GM18511 (cell line): Measurements from ENCODE around the gene MSH2.

Experiments used
- ATAC-seq: cut with Tn5 transposase; IDR thresholded peaks from one replicate; pipeline ENCODE4 v1.9.1; 2021; ENCODE audit warnings: mild to moderate bottlenecking, moderate library complexity; ENCODE audit not compliant: unreplicated experiment

Gene MSH2

DNA sequence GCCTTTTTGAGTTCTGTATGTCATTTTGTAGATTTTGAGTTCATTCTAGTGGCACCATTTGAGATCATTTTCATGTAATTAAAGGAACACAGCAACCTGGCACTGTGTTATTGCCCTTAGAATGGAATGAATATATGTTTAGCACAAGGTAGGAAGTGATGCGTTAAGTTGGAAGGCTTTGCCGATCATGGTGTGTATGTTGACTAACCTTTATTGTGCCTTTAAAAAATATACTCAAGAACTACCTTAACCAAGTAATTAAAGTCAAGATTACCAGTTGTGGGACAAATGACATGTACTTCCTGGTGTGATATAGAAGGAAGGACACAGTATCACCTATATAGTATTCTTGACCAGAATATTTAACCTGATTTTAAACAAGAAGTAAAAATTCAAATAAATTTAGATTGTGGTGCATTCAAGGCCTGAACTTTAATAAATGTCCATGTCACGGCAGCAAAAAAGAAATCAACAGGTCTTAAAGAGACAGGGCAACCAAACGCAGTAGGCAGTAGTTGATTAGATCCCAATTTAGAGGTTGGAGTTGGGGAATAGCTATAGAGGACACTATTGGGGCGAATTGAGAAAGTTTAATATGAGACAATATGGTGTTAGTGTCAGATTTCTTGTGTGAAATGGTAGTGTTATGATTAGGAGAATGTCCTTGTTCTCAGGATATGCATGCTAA lies 68.6 kb downstream of the MSH2 start:
- ATAC-seq, result no peak

GRCh38 chr2:47479863-47480262 lies 76.9 kb downstream of the MSH2 start:
- no peak for ATAC-seq

DNA sequence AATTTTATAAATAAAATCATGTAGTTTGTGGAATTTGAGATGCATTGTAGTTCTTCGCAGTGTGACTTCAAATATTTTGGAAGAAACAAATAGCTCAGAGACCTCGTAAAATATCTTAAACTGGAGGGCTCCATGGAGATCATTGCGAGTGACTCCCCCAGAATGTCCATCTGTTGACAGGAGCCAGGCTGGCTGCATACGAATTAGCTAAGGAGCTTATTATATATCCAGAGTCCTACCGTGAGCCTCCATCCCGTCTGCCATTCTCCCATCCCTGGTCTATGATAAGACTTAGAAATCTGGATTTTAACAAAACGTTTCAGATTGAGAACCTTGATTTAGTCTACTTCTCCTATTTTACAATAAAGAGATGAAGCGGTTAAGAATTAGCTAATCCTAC lies 80.2 kb downstream of the MSH2 start:
- no peak for ATAC-seq

- ATAC-seq, result no peak
Observed at GRCh38 chr2:47484396-47484795, 81.4 kb downstream of the MSH2 start.

GRCh38 chr2:47485177-47485576 lies 82.2 kb downstream of the MSH2 start:
- ATAC-seq, result no peak

DNA sequence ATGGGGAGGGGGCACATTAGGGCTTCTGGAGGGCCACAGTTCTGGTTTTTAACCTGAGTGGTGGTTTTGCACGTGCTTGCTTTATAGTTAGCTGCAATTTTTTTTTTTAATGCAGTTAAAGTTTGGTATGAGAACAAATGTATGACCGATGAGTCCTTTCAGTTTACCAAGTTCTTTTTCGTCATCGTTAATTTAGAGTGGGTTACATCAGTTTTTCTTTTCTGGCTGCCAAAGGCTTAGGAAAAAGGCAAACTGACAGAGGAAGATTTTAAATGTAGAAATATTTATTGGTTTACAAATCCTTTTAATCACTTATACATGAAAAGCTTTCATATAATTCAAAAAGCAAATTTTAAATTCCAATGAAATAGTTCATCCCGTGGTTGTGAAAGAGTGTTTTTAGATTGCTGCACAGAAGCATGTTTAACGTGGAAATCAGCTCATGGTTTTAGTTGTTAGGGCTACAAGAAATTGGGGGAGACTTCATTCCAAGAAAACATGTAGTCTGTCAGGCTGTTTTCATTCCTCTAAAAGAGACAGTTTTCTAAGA lies 82.9 kb downstream of the MSH2 start:
- ATAC-seq, result no peak

GRCh38 chr2:47486841-47487497 lies 84.0 kb downstream of the MSH2 start:
- ATAC-seq, result peak; percentile 97

DNA sequence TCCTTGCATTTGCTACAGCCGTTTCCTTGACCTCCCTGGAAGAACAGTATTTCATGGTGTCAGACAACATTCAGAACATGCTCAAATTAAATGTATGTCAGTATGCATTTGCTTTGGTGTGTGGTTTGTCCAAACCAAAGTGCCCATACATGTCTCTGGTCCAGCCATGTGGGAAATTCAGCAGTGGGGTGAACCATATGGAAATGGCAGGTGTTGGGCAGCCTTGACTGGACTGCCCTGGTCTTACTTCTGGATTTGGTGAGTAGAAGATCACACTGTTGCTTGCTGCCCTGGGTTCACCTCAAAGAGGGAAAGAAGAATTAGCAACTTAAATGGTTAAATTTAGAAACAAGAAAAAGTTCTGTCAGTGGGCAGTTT lies 84.5 kb downstream of the MSH2 start:
- ATAC-seq, result peak; percentile 25

DNA sequence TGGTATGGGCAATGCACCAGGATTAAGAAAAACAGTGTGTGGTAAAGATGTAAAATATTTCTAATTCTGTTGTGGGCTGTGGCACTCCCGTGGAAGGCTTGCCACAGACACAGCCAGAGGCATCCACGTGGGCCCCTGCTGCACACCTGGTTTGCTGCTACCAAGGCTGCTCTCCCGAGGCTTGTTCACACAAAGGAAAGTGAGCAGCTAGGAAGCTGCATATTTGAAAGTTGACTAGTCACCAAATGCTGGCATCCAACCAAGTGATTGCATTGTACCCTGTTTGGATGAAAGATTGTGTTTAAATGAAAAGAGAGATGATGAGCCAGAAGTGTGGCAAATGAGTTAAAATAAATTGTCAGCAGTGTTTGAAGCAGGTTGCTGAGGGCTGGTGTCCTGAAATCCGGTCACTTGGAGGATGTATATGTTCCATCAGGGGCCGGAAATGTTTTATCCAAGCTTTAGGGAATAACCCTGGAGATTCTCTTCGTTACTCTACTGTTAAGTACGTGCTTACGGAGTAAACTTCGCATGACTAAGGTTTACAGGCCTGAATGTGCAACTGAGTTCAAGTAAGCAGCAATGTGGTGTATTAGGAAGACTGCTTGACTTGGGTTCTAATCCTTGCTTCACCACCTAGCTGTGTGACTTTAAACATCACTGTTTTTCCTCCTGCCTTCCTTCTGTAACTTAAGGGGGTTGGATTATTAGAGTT lies 86.1 kb downstream of the MSH2 start:
- ATAC-seq, result no peak

DNA sequence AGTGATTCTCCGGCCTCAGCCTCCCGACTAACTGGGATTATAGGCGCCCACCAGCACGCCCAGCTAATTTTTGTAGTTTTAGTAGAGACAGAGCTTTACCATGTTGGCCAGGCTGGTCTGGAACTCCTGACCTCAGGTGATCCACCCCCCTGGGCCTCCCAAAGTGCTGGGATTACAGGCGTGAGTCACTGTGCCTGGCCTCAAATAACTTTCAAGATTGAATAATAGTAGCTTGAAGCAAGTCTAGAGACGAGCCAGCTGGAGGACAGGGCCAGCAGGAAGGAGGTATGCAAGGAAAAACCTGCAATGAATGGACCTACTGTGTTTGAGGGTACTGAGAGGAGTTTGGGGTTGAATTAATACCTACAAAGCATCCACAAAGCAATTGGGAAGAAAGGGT lies 87.5 kb downstream of the MSH2 start:
- no peak for ATAC-seq

DNA sequence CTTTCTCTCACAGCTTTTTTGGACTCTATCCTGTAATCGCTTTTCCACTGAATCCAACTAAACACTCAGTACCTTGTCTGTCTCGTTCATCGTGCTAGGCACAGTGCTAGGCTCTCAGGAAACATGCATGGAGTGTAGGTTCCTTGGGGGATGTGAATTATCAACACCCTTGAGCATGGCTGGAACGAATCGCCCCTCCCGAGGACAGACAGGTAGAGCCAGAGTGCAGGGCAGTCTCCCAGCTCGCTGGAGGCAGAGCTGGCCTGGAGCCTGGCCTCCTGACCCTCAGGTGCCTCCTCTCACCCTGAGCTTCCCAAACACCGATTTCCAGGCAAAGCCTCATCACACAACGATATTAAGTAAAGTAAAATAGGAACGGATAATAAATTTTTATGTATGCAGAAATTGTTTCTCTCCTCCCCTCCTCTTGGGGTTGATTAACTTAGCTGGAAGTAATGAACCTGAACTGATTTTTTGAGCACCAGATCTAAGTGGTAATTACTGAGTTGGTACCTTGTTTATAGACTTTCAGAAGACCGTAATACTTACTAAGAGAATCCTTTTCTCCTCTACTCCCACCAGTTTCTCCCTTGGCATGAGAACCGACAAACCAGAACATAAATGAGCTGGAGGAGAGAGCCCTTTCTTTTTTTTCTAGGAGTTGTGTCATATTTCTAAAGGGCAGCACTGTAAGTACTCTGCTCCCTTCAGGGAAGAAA lies 90.5 kb downstream of the MSH2 start:
- no peak for ATAC-seq

DNA sequence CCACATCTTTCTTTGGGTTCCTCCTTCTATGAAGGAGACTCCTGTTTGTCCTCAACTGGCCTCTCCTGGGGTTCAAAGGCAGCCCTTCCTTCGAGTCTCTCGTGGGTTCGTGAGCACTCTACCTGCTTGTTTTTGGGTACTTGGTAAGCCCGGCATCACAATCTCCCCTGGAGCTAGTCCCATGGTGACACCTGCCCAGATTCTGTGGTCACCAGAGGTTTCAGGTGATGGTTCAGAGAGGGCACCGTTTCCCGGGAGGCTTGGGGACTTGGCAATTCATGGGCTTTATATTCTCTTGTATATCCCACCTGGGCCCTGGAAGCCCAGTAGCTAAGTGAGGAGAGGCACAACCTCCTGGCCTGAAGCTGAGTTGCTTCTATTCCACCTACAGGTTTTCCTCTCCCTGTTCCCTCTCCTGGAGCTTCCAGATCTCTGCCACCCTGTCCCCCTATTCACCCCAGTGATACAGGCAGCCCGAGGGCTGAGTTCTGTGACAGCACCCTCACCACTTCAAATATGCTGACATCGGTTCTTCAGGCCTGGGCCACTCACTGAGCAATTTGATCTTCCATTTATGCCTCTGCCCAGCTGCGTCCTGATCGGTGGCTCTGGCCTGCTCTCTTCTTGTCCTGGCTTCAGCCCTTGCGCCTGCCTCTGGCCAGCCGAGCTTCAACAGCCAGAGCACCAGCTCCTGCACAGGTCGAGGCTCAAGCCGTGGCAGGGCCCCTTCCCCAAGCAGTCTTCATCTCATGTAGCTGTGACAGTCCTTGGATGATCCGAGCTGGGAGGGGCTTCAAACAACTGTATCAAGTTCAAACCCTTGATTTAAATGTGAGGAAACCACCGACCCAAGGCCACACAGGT lies 91.5 kb downstream of the MSH2 start:
- no peak for ATAC-seq

DNA sequence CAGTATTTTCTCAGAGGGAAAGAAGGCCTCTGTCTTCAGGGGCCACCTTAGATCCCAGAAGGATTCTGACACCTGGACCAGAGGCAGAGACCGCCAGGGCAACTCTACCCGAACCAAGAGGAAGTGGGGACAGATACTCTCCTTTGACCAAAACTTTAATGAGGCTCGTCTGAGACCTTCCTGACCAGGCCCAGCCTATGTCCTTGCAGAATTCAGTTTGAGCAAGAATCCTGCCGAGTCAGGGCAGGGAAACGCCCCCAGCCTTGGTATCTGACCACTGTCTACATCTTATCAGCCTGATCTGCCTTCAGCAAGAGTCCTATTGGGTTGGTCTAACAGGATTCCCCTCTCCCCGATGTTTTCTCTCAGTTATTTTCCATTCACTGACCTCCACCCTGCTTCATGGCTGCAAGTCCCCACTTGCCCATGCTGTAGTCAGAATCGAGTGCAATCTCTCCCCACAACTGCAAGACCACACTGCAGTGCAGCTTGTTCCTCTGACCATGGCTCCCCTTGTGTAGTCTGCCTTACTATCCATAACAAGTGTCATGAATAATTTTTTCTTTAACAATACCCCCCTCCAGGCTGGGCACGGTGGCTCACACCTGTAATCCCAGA lies 95.0 kb downstream of the MSH2 start:
- no peak for ATAC-seq

- ATAC-seq, result no peak
Observed at GRCh38 chr2:47499093-47499492, 96.1 kb downstream of the MSH2 start.

- ATAC-seq, result no peak
Observed at GRCh38 chr2:47499621-47500309, 96.8 kb downstream of the MSH2 start.

- ATAC-seq, result no peak
Observed at GRCh38 chr2:47501374-47502200, 98.6 kb downstream of the MSH2 start.

DNA sequence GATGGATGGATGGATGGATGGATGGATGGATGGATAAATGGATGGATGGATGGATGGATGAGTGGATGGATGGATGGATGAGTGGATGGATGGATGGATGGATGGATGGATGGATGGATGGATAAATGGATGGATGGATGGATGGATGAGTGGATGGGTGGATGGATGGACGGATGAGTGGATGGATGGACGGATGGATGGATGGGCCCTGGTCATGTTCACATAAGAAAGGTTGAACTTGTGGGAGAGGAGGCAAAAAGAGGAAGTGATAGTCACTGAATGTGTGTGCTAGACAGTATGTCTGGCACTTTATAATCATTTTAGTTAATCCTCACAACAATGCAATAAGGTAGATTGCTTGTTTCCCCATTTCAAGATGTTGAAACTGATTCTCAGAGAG lies 99.5 kb downstream of the MSH2 start:
- peak; percentile 85 for ATAC-seq

- peak; percentile 74 for ATAC-seq
Observed at GRCh38 chr2:47503481-47504070, 100.6 kb downstream of the MSH2 start.
